Measurements from ENCODE around the gene EEF2KMT.
"Not testable (repeated sequence)": the region's sequence is repeated elsewhere in the genome, so short reads cannot be mapped to it uniquely, and the experiment has no call there.

EEF2KMT gene, protein sequence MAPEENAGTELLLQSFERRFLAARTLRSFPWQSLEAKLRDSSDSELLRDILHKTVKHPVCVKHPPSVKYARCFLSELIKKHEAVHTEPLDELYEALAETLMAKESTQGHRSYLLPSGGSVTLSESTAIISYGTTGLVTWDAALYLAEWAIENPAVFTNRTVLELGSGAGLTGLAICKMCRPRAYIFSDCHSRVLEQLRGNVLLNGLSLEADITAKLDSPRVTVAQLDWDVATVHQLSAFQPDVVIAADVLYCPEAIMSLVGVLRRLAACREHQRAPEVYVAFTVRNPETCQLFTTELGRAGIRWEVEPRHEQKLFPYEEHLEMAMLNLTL

DNA sequence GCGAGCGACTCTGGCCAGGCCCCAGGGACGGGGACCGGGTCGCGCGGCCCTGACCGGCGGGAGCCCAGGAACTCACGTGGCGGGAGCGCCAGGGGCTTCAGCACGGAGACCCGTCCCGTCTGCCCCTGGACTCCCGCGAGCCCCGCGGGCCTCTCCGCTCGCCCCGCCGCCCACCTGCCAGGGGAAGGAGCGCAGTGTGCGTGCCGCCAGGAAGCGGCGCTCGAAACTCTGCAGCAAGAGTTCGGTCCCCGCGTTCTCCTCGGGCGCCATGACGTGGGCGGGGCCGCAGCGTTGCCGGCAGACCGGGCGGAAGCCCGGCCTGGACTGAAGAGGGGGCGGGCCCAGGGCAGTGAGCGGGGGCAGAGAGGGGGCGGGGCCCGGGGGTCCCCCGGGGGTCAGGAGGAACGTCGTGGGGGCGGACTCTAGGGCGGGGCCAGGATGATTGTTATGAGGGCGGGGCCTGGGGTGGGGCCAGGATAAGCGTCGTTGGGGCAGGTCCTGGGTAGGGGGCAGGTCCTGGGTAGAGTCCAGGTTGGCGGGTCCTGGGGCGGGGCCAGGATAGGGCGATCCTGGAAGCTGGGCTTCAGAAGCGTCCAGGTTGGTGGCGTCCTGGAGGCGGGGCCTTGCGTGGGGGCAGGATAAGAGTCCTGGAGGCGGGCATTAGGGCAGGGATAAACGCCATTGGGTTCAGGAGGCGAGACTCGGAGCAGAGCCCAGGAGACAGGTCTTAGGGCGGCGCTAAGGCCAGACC, at the start of gene EEF2KMT:
EEF2KMT (minus strand) TSS at position 326 of the 751 bp plus-strand sequence; CDS start at position 270, 56 bp downstream.
- DNase-seq: peak; percentile 96 to 97

DNA sequence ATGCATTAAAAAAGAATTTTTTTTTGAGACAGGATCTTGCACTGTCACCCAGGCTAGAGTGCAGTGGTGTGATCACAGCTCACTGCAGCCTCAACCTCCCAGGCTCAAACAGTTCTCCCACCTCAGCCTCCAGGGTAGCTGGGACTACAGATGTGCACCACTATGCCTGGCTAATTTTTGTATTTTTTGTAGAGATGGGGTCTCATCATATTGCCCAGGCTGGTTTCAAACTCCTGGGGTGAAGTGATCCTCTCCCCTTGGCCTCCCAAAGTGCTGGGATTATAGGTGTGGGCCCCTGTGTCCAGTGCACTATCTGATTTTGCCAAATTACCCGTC, 47.0 kb upstream of the EEF2KMT start:
- DNase-seq: not testable (repeated sequence)

- no peak for DNase-seq
These were observed 46.4 kb upstream of the EEF2KMT start for GRCh38 chr16:5143761-5144620.

- not testable (repeated sequence) for DNase-seq
These were observed 42.6 kb upstream of the EEF2KMT start for GRCh38 chr16:5140151-5140550.

DNA sequence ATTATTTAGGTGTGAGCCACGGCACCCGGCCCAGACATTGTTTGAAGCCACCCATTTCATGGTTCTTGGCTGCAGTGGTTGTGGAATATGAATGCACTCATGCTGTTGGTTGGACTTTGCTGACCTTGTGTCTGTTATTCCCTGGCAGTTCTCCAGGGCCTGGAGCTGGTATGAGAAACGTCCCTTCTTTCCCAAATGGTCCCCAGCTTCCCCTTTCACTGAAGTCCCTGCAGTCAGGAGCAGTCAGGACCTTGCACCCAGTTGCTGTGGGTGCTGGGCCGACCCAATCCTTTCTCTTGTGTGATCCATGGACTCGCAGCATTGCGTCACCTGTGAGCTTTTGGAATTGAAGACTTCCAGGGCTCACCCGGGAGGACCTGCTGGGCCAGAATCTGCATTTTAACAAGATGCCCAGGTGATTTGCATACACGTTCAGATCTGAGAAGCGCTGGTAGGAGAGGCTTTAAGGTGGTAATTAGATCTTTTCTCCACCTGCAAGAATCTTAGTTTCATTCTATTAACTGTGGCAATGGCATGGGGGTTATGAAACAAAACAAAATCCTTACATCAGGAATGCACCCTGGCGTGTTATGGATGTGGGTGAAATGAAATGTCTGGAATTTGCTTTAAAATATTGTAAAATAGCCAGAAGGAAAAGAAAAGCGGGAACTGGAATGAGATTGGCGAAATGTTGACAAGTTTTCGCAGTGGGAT, 37.3 kb upstream of the EEF2KMT start:
- DNase-seq: not testable (repeated sequence)

- DNase-seq: not testable (repeated sequence)
These were observed 35.5 kb upstream of the EEF2KMT start for GRCh38 chr16:5132915-5133600.

- not testable (repeated sequence) for DNase-seq
These were observed 33.9 kb upstream of the EEF2KMT start for GRCh38 chr16:5131467-5132004.

DNA sequence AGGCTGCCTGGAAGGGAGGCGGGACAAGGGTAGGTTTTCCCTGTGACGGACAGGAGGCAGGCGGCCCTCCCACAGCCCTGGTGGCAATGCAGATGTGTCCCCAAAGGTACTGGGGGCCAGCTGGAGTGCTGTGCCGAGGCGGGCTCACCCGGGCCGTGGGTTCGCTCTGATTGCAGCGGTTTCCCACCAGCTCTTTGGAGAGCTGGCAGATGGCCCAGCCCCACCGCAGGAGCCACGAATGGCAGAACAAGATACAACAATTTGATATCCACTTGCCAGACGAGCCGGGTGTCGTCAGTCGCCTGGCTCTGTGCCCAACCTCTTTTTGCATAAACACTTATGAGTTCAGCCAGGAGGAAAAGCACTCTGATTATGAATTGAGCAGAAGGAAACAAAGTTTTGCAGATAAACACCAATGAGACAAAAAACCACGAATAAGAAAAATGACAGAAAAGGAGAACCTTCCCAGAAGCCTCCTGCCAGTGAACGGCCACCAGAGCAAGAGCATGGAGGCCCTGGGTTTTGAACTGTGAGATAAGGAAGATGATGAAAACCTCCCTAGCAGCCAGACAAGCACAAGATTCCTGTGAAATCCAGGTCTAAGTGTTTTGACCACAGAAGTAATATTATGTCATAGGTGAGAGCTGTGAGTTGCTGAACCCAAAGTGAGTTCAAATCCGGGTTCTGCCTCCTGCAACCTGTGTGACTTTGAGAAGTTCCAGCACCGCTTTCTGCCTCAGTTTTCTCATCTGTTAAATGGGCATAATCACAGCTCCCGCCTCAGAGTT, 19.9 kb upstream of the EEF2KMT start:
- DNase-seq: peak; percentile 6 to 68

DNA sequence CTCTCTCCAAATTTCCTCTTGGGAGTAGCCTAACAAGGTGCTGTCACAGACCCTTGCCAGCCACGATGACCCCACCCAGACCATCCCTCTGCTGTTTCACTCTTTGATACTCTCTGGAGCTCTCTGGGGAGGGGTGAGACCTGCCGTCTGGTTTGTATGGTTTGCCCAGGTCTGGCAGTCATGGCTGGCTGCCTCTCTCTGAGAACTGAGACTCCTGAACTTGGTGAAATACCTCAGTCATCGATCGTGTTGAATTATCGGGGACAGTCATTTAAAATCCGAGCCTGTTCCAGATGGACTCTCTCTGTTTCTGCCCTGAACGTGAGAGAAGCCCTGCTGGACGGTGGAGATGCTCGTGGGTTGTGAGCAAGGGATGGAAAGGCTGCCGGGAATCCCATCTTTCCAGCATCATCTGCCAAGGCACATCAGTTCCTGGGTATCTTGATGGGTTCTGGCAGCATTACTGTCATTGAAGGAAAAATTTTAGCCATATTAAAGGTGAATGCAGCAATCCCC, 19.2 kb upstream of the EEF2KMT start:
- not testable (repeated sequence) for DNase-seq

GRCh38 chr16:5110933-5111332, 13.3 kb upstream of the EEF2KMT start:
- DNase-seq: not testable (repeated sequence)

DNA sequence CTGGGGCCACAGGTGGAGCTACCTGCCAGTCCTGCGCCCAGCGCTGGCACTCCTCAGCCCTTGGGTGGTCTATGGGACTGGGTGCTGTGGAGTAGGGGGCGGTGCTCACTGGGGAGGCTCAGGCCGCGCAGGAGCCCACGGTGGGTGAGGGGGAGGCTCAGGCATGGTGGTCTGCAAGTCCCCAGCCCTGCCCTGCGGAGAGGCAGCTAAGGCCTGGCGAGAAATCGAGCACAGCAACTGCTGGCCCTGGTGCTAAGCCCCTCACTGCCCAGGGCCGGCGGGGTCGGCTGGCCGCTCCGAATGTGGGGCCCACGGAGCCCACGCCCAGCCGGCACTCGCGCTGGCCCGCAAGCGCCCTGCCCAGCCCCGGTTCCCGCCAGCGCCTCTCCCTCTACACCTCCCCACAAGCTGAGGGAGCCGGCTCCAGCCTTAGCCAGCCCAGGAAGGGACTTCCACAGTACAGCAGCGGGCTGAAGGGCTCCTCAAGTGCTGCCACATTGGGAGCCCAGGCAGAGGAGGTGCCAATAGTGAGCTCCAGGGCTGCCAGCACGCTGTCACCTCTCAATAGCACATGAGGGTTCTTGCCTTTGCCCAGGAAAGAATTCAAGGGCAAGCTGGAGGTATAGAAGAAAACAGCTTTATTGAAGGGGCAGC, 11.0 kb upstream of the EEF2KMT start:
- DNase-seq: no peak

DNA sequence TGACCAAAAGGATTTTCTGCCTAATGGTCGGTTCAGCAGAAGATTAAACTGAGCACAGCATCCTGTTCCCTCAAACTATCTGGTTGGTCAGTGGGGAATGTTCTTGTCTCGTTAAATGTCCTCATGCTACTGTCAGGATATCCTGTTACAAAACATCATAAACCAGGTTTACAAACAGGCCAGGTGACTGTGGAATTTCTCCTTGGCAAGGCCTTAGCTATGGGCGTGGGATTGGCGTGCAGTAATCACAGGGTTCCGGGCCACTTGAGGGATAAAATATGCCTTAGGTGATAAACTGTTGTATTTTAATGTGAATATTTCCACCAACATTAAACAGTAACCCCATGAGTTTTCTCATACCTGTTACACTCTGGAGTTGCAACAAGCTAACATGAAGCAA, 7.4 kb upstream of the EEF2KMT start:
- DNase-seq: peak in 1 of 2 experiments; percentile 19

DNA sequence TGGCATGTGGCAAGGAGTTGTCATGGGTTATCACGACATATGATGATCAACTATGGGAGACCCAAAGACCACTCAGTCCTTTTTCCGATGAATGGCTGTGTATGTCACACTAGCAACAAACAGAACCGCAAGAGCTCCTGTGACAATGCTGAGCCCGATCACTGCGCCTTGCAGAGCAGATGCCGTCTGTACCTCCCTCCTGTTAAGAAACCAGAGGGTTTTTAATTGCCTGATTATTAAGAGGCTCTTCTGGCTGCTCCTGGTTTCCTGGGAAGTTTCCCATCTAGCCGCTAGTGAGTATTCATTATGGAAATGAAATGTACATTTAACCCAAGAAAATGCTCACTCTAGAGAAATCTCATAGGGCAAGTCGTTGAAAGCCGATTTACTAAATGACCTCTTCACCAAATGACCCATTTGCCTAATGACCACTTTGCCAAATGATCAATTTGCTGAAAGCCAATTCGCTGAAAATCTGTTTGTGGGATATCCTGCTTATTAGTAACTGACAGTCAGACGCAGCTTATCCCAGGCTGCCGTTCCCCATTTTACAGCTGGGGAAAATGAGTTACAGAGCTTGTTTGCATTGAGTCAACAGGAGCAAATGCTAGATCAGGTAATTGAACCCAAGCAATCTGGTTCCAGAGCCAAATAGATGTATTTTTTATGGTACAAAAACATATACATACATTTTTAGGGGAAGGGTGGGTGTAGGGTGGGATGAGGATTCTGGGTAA, 5.9 kb upstream of the EEF2KMT start:
- DNase-seq: not testable (repeated sequence)

- DNase-seq: not testable (repeated sequence)
These were observed 1.6 kb upstream of the EEF2KMT start for GRCh38 chr16:5099174-5099573.

DNA sequence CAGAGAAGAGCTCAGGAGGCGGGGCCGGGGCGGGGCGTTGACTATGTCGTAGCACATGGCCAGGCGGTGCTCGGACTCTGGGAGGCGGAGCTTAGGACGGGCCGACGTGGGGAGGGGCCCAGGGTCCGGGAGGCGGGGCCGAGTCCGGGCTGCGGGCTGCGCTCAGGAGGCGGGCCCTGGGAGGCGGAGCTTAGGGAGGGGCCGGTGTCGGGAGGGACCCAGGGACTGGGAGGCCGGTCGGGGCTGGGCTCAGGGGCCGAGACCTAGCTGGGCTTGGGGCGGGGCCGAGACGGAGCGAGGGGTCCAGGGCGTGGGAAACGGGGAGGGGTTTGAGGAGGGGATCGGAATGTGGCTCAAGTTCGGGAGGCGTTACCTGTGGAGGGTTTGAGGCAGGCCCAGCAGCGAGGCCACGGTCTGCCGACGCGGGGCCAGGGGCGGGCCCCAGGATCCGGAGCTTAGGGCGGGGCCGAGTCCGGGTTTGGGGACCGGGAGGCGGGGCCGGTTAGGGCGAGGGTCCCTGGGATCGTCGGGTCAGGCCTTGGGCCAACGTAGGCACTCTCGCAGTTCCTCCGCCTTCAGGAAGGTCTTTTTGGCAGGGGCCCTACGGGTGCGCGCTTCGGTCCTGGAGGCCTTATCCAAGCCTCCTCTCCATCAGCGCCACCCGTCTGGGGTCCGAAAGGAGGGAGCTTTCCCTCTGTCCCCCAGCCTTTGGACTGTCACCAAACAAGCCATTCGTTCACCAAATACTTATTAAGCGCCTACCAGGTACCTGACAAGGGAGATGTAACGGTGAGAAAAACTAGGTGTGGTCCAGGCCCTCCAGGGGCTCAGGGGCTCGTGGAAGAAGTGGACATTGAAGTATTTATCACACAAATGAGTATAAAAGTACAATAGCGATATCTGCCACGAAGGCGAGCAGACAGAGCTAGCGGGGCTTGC, 895 bp upstream of the EEF2KMT start:
- not testable (repeated sequence) for DNase-seq

DNA sequence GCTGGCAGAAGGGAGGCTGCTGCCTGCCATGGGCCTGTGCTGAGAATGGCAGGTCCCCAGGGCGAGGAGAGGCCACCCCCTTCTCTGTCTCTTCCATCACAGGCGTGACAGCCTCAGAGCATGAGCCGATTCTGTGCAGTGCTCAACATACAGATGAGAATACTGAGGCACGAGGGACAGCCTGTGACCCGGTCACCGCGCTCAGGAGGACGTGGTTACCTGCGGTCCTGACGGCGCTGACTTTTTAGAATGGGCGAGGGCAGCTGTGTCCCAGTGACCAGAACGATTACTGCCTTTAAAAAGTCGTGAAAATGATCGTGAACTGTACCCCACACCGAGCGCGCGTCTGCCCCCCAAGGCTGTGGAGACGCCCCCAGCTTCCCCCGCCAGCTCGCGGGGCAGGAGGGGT, 530 bp downstream of the EEF2KMT start:
- not testable (repeated sequence) for DNase-seq

DNA sequence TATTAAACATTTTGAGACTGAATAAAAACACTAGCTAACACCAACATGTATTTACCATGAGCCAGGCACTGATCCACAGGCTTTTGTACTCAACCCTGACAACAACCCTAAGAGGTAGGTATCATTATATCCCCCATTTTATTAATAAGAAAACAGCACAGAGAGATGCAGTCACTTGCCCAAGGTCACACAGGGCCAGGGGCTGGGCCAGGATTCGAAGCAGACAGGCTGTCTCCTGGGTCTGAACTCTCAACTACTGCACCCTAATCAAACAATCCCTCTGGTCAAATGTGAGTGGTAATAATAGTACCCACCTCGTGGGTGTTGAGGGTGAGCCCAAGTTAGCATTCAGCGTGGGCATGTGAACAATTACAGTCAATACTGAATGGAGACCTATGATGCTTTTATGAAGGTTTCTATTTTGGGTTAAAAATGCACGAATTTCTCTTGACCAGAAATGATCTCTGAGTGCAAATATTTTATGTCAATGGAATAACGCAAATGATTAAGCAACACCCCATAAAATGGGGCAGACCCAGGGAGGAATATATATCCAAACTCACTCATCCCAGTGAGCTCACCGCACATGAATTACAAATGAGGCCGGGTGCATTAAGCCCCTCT, 1.0 kb downstream of the EEF2KMT start:
- DNase-seq: not testable (repeated sequence)

All from NCI-H2081 (cell line).